ENCODE results near the gene TTLL6.

Gene TTLL6

DNA sequence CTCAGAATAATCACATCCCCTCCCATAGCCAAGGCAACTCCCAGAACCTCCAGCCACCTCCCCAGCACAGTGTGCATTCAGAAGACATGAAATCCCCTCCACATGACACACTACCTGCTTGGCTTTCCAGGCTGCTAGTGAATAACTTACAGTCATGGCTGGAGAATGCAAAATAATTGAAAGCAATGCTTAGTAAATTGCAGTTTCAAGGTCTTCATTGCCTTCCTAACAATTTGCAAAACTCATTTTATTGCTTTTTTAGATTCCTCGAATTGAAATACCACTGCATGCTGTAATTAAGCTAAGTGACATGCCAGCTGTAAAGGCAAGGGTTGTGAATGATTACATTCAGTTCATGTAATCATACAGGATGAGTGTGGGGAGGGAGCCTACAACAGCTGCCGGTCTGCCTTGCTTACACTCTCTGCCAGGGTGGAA lies 59.5 kb downstream of the TTLL6 start:
- no peak for DNase-seq

DNA sequence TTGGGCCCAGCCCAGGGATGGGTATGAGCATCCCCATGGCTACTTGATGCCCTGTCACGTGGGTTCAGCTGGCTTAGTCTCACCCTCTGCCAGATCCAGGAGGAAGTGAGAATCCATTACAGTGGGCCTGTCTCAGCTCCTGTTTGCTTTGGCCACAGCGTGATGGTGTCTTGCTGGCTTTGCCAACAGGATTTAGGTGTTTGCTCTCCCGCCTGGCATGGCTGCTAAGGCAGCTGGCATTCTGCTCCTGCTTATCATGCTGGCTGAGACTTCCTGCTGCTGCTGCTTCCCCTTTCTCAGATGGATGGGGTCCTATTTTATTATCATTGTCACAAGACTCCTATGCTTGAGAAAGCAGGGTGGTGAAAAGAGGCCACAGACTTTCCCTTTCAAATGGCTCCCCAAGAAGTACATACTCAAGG lies 60.2 kb downstream of the TTLL6 start:
- DNase-seq: no peak

DNA sequence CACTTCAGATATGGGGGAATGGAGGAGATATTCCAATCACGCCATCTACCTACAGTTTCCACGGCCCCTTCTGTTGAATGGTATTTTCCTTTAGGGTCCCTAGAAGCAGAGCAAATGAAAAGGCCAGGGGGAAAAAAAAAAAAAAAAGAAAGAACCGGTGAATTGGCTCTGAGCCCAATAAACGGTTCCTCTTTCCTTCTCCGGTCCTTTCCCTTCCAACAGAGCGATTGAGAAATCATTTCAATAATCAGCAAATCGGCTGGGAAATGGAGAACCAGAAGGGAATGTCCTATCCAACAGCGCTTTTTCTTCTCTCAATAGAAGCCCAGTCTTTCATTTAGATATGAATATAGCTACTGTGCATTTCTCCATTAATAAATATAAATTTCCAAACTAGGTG lies 61.7 kb downstream of the TTLL6 start:
- no peak for DNase-seq

DNA sequence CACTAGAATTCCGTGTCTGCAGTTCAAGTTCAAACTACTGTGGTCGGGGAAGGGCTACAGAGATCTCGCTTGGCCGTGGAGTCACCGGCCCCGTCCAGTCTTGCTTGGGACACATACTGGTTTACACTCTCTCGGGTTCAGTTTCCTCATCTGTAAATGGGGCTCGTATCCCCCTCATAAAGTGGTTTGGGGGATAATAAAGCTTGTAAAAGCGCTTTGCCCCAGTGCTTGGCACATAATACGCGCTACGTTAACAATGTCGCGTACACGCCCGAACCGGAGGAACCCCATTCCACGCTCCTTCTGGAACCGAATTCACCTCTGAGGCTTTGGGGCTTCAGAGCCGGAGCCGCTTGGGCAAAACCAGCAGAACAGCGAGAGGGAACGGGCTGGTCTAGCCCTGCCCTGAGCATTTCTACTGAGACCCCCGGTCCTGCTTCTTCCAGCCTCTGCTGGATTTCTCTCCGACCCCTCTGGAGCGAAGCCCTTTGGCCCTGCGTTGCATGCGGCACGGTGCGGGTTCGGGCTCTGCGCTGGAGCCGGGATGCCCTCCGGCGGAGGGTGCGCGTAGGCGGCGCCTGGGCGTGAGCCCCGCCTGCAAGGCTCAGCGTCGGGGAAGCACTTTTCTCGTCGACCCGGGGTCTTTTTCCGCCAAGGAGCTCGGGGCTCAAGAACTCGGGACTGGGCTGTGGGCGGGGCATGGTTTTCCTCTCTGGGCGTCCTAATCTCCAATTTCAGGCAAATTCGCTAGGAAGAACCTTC lies 62.3 kb downstream of the TTLL6 start:
- DNase-seq: peak; percentile 75

DNA sequence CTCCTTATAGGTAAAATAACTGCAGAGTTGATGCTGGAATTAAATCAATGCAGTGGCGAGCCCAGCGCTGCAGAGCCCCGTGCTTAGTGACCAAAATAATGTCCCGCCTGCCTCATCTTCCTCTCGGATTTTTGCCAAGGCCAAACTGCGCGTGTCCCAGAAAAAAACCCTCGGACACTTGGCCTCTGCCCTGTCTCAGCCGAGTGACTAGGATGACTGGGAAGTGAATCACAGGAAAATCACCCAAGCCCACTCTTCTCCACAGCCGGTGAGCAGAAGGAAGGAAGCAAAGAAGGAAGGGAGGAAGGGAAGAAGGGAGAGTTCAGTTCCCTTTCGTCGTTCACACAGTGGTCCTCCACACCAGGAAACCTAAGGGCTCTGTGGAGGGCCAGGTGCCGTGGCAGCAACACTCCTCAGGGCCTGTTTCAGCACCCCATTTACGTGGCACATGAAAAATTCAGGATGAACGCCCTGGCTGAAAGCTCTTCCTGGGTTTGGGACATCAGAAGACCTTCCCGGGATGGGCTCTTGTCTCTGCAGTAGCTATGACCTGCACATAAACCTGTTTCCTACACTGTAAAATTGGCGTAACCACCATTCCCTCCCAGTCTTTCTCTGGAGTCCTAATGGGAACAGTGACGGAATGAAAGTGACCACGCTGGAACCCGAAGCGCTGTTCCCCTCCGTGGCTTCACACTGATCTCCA lies 63.1 kb downstream of the TTLL6 start:
- no peak for DNase-seq

DNA sequence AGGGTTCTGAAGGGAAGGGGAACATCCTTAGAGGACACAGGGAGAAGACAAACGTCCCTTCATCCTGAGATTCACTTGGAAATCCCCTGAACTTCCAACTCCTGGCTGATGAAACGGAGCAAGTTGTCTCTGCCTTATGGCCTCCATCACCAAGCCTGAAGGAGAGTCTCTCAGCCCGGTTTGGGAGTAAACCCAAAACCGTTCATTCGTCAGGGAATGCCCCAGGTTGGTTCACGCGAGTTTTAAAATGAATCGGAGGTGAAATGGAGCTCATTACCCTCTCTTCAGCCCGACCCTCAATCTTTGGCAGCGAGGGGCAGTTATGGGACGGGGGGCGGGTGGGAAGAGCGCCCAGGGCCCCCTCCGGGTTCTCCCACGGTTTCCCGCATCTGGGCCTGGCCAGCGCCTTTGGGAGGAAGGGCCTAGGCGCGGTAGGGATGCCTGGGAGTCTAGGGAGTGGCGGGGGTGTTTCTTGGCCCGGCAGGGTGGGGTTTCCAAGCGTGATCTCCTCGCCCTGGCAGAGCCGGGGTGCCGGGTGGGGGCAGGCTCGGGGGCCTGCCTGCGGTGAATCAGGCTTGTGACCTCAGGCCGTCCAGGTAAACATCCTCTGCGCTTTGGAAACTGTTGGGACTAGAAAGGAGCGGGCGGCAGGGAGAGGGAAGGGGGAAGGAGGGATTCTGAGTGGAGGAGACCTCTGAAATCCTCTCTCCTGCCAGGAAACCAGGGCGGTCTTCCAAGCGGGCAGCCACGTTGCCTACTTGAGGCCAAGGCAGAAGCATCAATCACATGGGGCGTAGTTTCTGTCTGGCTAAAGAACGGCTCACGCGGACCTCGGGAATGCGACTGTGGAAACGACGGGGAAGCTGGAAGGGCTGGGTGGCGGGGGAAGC lies 64.4 kb downstream of the TTLL6 start:
- no peak for DNase-seq

GRCh38 chr17:48751733-48752398 lies 65.2 kb downstream of the TTLL6 start:
- no peak for DNase-seq

- DNase-seq: no peak
Measured at GRCh38 chr17:48751172-48751571, 65.9 kb downstream of the TTLL6 start.

GRCh38 chr17:48749621-48750553 lies 67.1 kb downstream of the TTLL6 start:
- DNase-seq: no peak

DNA sequence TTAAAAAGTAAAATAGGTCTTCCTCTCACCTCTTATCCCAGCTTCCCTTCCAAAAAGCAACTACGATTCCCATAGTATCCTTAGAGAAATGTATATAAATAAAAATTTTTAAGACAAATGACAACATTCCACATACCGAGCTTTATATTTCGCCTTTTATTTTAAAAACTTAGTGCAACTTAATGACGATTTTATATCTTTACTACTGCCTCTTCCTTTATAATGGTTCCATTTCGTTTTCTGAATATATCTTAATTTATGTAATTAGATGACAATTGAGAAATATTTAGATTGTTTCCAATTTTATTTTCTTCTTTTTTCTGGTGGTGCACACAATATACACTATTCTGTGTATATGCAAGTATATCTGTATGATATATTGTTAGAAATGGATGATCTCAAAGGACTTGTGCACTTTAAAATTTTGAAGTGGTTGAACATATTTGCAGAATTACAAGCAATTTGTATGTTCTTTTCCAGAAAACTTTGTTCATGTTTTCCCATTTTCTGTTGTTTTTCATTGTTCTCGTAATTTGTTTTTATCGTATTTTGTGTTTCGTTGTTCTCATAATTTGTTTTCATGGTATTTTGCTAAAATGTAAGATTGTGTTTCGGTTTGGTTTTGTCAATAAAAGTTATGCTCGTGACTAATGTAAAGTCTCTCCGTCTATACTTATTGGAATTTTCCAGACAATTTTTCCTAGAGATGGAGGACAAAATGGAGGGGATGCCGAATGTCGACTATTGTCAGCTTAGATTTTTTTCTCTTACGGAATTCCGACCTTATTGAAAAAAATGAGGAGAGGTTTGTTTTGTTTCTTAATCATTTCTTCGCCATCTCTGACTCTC lies 68.1 kb downstream of the TTLL6 start:
- DNase-seq: no peak

- DNase-seq: peak; percentile 68
Measured at GRCh38 chr17:48747445-48748363, 69.3 kb downstream of the TTLL6 start.

GRCh38 chr17:48746916-48747444 lies 70.0 kb downstream of the TTLL6 start:
- DNase-seq: no peak

GRCh38 chr17:48745381-48746275 lies 71.4 kb downstream of the TTLL6 start:
- no peak for DNase-seq

- DNase-seq: no peak
Measured at GRCh38 chr17:48740537-48740936, 76.5 kb downstream of the TTLL6 start.

DNA sequence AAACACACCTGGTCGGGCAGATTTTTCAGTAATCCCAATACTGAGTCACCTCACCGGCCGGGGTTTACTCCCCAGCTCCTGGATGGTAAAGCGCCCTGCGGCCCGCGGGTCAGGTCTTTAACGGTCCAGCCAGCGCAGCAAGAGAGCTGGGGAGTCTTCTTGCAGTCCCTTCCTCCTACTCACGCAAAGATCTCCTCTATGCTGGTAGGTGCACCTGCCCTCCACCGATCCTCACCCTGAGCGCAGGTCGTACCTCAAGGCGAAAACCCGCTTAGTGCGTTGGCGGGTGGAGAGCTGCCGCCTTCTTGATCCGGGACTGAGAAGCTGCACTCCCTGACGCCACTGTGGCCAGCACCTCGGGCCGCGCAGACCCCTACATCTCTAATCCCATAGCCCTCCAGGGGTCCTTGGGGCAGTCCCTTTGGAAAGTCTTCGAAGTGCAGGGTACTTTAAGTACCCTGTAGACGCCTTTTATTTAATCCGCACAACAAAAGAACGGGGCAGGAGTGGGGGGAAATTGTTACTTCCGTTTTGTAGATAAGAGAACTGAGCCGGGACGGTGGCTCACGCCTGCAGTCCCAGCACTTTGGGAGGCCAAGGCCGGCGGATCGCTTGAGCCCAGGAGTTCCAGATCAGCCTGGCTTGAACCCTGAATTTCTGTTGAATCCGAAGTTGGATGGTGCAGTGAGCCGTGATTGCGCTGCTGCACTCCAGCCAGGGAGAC lies 78.1 kb downstream of the TTLL6 start:
- DNase-seq: peak; percentile 70

DNA sequence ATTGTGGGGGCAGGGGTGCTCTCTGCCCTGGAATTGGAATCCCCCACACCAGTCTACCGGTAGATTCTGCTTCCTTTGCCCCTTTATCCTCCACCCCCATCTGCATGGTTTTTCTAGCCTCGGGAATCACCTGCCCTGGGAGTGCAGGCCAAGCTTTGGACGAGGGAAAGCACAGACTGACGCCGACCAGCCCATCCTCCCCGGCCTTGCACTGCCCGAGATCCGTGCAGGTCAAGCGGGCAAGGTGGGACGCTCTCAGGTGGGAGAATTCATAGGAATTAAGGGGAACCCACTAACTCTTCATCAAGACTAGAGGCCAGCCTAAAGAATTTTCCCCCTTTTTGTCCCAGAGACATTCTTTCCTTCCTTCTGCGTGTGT lies 78.6 kb downstream of the TTLL6 start:
- no peak for DNase-seq

DNA sequence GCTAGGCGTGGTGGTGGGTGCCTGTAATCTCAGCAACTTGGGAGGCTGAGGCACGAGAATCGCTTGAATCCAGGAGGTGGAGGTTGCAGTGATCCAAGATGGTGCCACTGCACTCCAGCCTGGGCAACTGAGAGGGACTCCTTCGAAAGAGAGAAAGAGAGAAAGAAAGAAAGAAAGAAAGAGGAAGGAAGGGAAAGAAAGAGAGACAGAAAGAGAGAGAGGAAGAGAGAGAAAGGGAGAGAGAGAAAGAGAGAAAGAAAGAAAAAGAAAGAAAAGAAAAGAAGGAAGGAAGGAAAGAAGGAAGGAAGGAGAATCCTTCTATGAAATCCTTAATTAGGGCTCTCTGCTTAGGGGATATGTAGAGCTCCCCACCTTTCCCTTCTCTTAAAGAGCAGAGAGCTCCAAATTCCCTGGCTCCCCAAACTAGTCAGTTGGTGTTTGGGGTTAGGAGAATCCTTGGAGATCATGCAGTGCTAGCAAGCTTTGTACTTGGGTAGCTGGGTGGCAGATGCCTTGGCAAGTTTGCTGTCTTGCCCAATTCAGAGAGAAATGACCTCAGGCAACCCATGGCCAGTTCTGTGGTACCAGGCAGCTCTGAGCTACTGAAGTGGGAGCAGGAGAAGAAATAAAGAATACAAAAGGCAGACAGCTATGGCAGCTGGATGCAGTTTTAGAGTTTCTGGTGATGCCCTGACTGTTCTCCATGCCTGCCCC lies 79.5 kb downstream of the TTLL6 start:
- no peak for DNase-seq

Data from islet precursor cell (in vitro differentiated cells).